ENCODE measurements around the gene MLX.

- TF ChIP-seq EZH2 (IDR thresholded peaks at IDR 0.05; ENCODE audit: insufficient read depth, poor library complexity, severe bottlenecking) (no peak), EZH2phosphoT487 (IDR thresholded peaks at IDR 0.05; ENCODE audit: insufficient read depth, low read depth) (no peak)
Observed at GRCh38 chr17:42521036-42521435, 45.9 kb upstream of the MLX start.
